ENCODE results near the gene CHRNA3.

CHRNA3 gene

DNA sequence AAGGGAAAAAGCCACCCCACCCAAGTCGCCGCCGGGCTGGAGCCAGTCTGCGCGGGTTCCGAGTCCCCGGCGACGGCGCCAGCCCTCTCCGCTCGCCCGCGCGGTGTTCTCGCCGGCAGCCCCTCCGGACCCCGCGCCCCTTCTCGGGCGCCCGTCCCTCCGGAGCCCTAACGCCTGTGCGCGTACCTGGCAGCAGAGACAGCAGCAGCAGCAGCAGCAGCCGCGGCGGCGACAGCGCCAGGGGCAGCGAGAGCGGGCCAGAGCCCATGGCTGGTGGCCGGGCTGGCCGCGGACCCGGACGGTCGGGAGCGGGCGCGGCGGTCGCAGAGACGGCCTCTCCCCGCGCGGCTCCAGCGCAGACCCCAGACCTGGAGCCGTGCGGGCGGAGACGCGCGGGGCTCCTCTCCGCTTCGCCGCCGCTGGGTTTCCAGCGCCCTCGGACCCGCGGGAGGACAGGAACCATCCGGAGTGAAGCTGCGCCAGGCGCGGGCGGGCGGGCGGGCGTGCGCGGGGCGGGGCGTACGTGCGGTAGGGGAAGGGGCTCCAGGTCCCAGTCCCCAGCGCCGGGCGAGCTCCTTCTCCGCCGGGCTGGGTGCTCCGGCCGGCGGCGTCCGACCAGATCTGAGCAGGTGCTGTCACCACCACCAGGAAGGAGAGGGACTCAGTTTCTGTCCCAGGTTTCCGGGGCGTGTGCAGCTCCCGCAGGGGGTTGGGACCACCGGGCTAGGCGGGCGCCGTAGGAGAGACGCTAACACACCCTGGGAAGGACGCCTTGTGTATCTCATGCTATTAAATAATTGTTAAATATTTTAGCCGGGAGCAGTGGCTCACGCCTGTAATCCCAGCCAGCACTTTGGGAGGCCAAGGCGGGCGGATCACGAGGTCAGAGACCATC, at the start of gene CHRNA3:
CHRNA3 (minus strand) TSS at position 470 of the 895 bp plus-strand sequence; CDS start at position 268, 202 bp downstream.
- no peak for DNase-seq

DNA sequence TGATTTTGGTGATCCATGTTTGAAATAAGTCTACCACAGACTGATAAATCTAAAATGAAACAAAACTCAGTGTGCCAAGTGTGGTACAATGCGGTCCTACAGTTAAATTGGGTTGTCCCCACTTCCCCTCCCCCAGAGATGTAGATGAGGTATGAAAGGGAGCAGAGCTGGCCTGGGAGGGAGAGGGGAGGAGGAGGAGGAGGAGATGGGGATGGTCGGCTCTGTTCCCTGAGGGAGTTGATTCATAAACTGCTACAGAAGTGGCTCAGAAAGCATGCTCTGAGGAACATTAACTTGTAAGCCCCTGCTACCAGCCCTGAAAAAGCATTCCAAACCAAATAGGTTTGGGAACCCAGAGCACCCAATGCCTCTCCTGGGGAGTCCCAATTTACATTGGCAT, 48.2 kb upstream of the CHRNA3 start:
- no peak for DNase-seq

DNA sequence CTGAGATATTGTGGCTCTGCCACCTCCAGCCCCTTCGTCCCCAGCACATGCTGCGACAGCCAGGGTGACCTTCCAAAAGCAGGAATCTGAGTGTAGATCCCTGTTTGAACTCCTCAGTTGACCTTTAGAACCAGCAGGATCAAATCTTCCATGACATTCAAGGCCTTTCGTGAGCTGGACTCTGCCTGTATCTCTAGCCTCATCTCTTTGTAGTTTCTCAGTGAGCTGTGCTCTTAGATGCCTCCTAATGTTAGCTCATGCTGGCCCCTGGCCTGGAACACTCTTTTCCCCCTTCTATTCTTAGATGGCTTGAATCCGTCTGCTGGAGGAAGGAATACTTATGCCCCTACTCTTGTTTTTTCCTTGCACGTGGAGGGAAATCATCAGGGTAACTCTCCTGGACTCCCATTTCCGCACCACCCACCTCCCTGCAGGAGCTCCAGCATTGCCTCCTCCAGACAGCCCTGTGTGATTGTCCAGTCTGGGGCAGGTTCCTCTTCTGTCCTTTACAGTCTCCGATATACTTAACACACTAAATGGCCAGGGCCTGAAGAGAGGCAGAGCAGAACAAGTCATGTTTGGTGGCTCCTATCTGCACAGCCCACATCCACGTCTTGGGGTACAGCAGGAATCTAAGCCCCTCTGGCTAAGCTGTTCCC, 46.9 kb upstream of the CHRNA3 start:
- no peak for DNase-seq

DNA sequence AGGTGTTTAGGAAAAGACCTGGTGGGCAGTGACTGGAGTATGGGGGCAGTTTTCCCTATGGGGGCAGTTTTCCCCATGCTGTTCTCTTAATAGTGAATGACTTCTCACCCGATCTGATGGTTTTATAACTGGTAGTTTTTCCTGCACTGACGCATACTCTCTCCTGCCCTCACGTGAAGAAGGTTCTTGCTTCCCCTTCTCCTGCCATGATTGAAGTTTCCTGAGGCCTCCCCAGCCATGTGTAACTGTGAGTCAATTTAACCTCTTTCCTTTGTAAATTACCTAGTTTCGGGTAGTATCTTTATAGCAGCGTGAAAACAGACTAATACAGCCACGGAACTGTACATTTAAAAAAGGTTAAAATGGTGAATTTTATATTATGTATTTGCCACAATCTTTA, 45.2 kb upstream of the CHRNA3 start:
- no peak for DNase-seq

DNA sequence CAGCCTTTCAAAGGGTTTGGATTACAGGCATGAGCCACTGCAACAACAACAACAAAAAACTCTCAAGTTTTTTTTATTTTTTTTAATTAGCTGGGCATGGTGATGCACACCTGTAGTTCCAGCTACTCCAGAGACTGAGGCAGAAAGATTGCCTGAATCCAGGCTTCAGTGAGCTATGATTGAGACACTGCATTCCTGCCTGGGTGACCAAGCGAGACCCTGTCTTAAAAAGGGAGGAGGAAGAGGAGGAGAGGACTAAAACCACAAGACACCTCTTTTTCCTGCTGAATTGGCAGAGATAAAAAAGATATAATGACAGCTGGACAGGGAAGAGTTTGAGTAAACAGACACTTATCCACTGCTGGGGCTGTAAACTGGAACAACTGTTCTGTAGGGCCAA, 42.9 kb upstream of the CHRNA3 start:
- DNase-seq: no peak

DNA sequence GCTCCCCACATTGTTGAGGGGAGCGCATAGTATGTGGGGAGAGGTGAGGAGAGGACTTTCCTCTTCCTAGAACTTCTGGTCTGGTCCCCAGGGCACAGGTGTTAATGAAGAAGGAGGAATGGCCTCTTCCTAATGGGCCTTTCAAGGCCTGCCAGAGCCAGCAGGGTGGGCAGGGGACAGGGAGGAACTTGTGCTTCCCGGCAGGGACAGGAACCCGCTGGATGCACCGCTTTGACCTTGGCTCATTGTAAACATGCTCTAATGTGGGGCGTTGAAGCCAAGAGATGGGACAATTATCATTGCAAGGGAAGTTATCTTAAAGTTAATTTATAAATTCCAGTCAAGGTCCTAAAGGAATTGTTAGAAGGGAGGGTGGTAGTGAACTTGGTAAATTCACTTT, 41.2 kb upstream of the CHRNA3 start:
- DNase-seq: no peak

DNA sequence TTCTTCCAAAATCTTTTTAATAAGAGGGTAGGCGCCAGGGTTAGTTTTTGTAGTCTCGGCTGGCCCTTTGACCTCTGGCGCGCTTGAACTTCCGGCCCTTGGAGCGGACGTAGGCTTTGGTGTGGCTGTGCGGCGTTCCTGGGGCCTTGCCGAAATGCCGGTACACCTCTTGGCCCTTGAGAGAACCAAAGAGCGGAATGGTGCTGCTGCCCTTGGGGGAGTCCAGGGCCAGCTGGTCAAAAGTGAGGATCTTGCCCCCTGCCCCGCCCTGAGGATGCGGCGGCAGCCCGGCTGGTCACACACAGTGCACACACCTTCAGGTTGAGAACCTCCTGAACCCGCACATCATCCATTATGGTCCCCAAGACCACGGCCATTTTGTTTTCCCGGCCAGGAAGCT, 40.2 kb upstream of the CHRNA3 start:
- DNase-seq: no peak

DNA sequence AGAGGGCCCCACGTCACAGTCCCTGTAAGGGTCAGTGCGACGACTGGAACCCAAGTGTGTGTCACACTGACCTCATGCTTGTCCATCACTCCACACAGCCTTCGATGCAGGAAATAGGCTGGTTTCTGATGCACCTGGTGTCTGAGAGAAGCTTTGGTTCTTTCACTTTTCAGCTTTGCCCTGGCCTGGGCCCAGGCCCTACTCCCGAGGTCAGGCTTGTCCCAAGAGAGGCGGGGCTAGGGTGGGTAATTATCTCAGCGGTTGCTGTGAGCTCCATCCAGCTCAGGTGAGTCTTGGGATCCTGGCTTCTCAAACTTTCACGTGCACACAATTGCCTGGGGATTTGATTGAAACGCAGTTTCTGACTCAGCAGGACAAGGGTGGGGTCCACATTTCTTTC, 39.8 kb upstream of the CHRNA3 start:
- DNase-seq: no peak

DNA sequence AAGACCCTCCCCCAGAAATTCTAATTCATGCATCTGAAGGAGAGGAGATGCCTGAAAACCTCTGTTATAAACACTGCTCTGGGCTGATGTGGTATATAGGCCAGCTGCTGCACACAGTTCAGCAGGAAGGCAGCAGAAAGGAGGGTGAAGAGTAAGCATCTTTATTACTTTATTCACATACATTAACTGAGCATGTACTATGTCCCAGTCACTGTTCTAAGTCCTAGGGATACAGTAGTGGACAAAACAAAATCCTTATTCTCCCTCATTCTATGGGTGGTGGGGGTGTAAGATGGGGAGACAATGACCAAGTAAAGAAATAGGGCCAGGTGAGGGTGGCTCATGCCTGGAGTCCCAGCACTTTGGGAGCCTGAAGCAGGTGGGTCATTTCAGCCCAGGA, 38.0 kb upstream of the CHRNA3 start:
- DNase-seq: no peak

DNA sequence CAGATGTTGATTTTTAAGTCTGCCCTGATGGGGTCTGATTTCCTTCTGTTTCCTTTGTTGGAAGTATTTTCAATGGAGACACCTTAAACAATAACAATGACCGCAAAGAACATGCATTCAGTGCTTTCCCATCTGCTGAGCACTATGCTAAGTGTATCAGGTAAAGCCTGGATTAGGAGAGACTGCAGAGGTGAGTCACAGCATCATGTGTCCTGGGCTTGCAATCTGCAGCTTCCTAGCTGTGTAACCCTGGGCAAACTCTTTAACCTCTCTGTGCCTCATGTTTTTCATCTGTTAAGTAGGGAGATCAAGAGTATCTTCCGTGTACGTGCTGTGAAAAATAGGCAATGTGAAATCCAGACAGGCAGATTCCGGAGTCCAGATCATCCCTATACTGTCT, 33.5 kb upstream of the CHRNA3 start:
- no peak for DNase-seq

DNA sequence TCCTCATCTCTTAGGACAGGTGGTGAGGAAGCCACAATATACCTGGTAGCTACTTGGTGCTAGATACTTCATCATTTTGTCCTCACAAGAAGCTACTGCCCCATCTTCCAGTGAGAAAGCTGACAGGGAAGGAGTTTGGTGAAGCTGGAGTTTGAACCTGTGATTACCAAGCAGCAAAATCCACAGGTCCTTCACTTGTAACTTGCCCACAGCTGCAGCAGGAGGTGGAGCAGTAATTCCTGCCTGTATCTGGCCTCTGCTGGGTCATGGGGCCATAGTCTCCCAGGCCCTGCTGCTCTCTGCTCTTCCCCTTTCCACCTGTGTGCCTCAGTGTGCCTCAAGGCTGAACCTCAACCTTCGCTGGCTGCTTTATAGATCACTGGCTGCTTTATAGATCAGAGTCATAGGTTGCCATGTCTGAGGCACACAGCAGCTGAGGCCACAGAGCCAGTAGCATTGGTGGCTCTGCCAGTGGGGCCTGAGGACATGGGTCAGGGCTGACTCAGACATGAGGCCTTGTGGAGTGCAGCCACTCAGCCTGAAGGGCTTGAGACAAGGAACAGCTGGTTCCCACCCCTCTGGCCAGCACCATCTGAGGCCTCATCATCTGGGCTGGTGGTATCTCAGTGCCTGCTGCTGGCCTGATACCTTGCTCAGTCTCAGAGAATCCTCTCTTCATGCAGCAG, 31.3 kb upstream of the CHRNA3 start:
- DNase-seq: no peak

DNA sequence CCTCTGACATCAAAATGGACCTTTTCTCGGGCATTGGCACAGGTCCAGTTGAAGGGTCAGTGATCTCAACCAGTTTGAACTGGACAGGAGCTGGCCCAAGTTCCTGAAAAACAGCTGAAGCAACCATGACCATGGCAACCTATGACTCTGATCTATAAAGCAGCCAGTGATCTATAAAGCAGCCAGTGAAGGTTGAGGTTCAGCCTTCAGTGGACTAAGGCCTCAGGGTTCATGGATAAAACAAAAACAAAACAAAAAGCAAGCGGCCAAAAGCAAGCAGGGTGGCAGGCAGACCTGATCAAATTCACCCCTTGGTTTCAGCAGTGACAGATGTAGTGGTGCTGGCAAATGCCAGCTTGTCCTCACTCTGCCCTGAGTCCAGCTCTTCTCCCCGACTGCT, 30.2 kb upstream of the CHRNA3 start:
- no peak for DNase-seq

DNA sequence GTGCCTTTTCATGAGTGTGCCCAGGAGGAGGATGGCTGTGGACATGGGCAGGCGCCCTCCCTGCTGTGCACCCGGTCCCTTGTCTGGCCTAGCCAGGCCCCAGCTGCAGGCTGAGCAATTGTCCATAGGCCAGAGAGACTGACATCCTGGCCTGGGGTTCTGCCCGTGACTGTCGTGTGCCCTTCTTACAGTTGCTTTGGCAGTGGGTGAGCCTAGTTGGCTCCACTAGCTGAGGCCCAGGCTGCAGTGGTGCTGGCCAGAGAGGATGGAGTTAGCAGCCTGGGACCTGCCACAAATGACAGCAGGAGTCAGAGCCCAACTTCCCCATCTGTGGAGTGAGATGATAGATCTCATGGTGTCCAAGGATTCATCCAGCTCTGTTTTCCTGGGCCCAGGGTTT, 29.2 kb upstream of the CHRNA3 start:
- DNase-seq: no peak

DNA sequence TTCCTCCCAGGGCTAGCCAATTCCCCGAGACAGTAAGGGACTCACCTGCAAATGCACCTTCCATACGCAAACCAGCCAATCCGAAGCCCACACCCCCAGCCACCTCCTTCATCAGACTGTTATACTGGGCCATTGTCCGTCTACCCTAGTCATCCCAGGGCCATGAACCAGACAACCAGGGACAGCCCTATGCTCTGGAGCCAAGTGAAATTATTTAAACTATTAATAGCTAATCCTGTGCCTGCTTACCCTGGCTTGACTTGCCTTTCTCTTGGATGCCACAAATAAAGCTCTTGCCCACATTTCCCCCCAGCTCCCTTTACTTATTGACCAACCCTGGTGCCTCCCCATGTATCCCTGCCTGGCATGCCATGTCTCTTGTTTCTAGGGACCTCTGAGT, 24.2 kb upstream of the CHRNA3 start:
- DNase-seq: no peak

DNA sequence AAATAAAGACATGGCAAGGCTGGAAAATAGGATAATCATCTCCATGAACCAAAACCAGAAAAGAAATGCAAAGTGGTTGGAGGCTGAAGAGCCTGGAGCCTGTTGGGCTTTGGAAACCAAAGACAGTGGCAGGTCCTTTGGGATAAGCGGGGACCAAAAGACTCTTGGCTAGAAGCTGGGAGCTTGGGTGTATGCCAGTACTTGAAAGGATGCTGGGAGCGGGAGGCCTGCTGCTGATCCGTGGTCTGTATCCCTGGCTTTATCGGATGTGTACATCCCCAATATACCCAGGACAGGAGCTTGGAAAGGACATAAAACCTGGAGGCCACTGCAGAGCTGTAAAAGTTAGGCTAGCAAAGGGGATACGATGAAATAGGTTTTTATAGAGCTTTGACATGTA, 21.5 kb upstream of the CHRNA3 start:
- no peak for DNase-seq

DNA sequence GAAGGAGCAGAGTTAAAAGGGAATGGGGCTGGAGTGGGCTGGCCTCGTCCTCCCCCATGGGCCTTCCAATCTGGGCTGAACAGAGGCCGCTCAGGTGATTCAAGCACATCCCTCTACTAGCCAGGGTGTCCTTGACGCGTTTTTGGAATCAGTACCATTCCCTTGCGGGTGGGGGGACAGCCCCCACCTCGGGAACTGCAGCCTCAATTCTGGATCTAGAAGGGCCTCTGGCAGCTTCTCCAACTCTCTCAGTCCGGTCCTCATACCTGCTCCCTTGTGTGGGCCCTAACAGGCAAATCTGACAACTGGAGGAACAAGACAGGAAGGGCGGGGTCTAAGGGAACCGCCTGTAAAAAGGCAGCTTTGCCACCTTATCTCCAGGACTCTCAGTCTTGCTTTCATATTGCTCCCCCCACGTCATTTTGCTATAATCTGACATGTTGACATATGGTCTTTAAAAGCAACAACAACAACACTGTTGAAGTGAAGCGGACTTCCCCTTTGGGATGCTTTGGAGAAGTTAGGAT, 21.0 kb upstream of the CHRNA3 start:
- no peak for DNase-seq

DNA sequence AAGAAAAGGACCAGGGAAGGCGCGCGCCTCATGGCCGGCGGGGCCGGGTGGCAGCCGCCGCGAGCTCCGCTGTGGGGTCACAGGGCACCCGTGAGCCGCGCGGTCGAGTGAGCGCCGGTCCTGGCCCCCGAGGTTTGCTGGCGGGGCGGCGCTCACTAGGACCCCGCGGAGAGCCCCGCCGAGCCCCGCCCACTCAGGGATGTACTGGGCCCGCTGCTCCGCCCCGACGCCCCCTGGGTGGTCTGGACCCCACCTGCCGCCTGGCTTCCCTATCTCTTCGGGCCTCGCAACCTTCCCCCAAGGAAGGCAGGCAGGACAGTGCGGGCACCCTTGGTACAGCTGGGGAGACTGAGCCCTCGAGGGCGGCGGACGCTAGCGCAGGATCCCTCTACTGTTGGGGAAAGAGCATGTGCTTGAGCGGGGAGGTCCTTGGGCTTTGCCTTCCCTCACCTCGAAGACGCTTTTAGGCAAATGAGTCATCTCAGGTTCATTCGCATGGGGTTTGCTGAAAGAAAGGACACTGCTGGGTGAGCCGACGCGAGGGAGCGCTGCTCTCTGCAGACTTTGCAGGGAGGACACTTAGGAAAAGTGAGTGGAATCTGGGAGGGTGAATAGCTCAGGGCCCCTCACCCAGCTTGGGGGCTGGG, 20.4 kb upstream of the CHRNA3 start, which contains the start of gene CHRNB4:
CHRNB4 (minus strand) TSS at position 109 of the 647 bp plus-strand sequence; CDS start at position 32, 77 bp downstream.
- DNase-seq: no peak

DNA sequence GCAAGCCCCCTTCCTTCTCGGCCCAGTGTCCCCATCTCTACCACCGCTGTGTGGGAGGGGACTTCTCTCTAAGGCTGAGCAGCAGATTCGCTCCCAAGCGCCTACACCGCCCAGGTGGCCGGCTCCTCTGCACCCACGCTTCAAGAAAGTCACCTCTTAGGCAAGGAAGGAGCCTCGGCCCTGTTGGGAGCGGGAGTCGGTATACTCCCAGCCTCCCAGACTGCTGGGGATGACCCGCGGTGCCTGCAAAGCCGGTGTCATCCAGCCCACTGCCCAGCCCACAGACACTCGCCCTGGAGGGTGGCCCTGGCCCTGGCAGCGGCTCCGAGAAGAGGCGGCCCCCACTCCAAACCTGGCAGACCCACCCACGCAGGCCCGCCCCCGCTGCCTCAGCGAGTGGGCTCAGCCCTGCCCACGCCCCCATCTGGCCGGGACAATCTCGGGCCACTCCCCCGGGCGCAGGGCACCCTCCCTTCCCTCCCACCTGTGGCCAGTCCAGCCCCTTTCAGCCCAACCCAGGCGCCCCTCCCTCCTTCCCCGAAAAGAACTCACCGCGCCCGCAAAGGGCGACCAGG, 19.8 kb upstream of the CHRNA3 start:
- no peak for DNase-seq

DNA sequence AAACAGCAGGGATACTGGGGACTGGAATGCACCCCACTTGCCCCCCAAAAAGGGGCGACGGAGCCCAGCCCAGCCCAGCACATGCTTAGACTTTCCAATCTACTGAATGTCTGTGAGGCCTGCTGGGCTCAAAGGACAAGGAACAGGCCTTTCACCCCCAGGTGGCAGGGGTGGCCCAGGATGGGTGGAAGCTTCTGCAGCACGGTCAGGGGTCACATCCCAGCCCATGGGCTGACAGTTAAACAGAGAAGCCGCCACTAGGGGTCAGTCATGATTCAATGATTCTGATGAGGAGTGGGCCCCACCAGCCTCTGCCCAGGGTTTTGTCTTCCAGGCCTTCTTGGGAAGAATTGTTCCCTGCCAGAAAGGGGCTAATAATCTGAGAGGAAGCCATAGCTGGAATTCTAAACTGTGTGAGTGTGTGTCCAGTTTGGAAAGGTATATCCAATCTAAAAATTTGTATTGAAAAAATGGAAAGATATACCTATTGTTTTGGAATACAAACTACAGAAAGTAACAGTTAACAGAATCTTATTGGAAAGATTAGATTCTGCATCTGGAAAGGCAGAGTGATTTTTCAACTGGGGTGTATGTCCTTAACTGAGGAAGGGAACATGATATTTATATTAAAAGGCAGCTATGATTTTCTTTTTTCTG, 18.0 kb upstream of the CHRNA3 start:
- no peak for DNase-seq

DNA sequence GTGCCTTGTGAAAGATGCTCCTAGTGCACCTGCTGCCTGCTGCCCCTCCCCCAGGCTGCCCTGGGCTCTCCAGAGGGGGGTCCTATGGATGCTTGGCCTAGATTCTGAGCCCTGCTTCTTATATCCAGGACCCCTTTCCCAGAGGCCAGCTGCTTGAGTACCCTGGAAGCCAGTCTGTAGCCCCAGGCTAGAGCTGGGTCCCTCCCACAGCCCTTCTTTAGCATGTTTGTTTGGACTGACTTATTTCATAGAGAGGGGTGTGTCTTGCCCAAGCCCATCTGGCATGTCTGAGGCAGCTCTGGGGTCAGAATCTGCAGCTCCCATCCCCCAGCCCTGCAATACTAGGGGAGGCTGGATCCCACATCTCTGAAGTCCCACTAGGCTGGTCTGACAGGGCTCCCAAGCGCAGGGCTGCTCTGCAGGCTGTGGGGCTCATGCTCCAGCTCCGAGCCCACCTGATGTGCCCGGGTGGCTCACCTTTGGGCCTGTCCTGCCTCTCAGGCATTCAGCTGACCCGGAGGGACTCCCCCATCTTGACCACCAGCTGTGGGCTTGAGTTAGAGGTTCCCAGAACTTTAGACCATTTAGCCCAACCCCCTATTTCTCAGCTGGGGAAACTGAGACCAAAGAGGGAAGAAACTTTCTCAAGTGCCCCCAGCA, 17.1 kb upstream of the CHRNA3 start:
- no peak for DNase-seq

DNA sequence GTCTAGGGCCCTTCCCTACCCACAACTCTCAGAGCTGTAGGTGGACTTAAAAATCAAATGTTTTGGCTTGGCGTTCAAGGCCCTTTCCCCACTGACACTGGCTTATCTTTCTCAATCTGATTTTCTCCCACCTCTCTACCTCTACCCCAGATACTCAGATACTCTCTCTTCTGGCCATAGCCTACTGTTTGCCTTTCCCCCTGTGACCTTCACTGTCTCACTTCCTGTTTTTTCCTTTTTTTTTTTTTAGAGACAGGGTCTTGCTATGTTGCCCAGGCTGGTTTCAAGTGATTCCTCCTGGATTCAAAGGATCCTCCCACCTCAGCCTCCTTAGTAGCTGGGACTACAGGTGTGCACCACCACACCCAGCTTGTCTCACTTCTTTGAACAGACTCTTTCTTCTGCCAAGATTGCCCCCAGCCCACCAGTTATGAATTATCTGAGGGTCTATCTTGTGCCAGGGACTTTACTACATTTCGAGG, 15.6 kb upstream of the CHRNA3 start:
- DNase-seq: no peak

All from NCI-H2029 (cell line).